Nephron progenitor cell (in vitro differentiated cells): ENCODE measurements around the gene SH2D1A.
"Not testable (repeated sequence)": the region's sequence is repeated elsewhere in the genome, so short reads cannot be mapped to it uniquely, and the experiment has no call there.

Experiments
- DNase-seq: peaks from one replicate; pipeline ENCODE4 v3.0.0; 2021
- H3K27ac Mint-ChIP-seq: 2 replicates; pipeline ENCODE4 v1.8.0; 2021; ENCODE audit warnings: mild to moderate bottlenecking, moderate library complexity, mixed read lengths
- H3K27me3 Mint-ChIP-seq: 2 replicates; pipeline ENCODE4 v1.8.0; 2021; ENCODE audit warnings: mild to moderate bottlenecking, low read depth, mixed read lengths; ENCODE audit not compliant: poor library complexity
- H3K36me3 Mint-ChIP-seq: 2 replicates; pipeline ENCODE4 v1.8.0; 2021; ENCODE audit warnings: low read depth, mixed read lengths
- H3K4me1 Mint-ChIP-seq: 2 replicates; pipeline ENCODE4 v1.8.0; 2021; ENCODE audit warnings: mixed read lengths
- H3K4me3 Mint-ChIP-seq: 2 replicates; pipeline ENCODE4 v1.8.0; 2021; ENCODE audit warnings: mild to moderate bottlenecking, moderate library complexity, mixed read lengths
- H3K9me3 Mint-ChIP-seq: 2 replicates; pipeline ENCODE4 v1.8.0; 2021; ENCODE audit warnings: mild to moderate bottlenecking, moderate library complexity, mixed read lengths
- TF ChIP-seq, protein P1 (sequence below): fragments of 200-600 bp; sonication (generic); IDR thresholded peaks from 2 replicates; pipeline ENCODE4 v1.5.0; 2021; ENCODE audit warnings: antibody characterized with exemption

The SH2D1A gene

DNA sequence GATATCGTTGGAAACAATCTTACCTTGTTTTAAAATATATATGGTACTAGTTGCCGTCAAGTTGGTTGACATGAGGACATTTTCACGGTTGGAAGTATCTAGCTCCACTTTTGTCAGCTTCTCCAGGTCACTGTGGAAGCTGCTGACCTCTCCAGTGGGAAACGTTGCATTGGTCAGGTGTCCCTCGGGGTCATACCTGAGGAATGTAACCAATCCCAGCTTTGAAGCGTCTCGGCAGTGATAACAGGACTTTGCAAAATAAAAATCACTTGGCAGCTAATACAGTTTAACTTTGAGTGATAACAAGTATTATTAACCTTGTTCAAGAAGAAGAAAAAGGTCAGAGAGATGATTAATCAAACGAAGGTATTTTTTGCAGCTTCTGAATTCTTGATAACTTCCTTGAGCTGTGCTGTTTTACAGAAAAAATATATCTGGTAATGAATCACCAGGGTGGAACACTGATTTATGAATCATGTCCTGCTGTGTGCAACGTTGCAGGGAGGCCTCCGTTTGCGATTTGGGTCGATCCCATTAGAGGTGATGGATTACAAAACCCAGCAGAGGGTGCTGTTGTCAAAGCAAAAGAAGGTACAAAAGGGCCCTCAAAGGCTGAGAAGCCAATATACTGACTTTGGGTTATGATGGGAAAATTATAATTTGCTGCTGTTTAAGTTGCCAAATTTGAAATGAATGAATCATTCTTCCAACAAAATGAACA lies 60.1 kb downstream of the SH2D1A start:
- peaks cover 12% of the 10 kb centered on the region for H3K9me3 Mint-ChIP-seq
- H3K27ac Mint-ChIP-seq: no peak overlapping the region
- peaks cover 4% of the 10 kb centered on the region for H3K27me3 Mint-ChIP-seq
- TF ChIP-seq, protein P1, sequence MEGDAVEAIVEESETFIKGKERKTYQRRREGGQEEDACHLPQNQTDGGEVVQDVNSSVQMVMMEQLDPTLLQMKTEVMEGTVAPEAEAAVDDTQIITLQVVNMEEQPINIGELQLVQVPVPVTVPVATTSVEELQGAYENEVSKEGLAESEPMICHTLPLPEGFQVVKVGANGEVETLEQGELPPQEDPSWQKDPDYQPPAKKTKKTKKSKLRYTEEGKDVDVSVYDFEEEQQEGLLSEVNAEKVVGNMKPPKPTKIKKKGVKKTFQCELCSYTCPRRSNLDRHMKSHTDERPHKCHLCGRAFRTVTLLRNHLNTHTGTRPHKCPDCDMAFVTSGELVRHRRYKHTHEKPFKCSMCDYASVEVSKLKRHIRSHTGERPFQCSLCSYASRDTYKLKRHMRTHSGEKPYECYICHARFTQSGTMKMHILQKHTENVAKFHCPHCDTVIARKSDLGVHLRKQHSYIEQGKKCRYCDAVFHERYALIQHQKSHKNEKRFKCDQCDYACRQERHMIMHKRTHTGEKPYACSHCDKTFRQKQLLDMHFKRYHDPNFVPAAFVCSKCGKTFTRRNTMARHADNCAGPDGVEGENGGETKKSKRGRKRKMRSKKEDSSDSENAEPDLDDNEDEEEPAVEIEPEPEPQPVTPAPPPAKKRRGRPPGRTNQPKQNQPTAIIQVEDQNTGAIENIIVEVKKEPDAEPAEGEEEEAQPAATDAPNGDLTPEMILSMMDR: peak; percentile 64
- peak; percentile 66 for DNase-seq
- H3K36me3 Mint-ChIP-seq: peaks cover 6% of the 10 kb centered on the region
- no peak overlapping the region for H3K4me3 Mint-ChIP-seq
- H3K4me1 Mint-ChIP-seq: peaks cover 3% of the 10 kb centered on the region

DNA sequence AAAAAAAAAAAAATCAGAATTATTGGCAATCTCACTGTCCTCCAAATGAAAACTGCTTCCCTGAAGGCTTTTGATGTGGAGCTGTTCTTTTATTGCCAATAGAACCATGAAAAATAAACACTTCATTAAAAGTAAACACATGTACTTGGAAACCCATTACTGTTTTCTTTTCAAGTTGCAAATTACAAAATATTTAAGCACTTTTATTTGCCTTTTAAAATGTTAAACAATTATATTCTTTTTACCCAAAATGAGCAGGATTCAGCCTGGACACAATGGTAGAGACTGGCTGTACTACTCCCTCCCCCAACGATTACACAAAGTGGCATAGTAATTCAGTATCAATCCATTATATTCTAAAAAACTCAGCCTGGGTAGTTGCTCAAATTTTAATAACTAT lies 60.9 kb downstream of the SH2D1A start:
- H3K36me3 Mint-ChIP-seq: peaks cover 6% of the 10 kb centered on the region
- no peaks in the 10 kb centered on the region for H3K4me1 Mint-ChIP-seq
- peaks cover 10% of the 10 kb centered on the region for H3K9me3 Mint-ChIP-seq
- TF ChIP-seq, protein P1: no peak
- no peak overlapping the region for H3K4me3 Mint-ChIP-seq
- H3K27me3 Mint-ChIP-seq: peaks cover 4% of the 10 kb centered on the region
- DNase-seq: no peak
- no peak overlapping the region for H3K27ac Mint-ChIP-seq

DNA sequence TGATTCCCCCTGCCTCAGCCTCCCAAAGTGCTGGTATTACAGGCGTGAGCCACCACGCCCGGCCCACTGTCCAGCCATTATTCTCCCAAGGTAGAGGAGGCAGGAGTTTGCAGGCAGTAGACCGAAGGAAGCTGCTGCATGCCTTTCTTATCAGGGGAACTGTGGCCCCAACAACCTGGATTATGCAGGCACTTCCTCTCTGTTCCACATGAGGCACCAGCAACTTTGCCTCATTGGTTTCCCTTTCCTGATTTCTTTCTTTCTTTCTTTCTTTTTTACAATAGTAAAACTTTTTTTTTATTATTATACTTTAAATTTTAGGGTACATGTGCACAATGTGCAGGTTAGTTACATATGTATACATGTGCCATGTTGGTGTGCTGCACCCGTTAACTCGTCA lies 62.0 kb downstream of the SH2D1A start:
- H3K4me3 Mint-ChIP-seq, H3K4me1 Mint-ChIP-seq, H3K9me3 Mint-ChIP-seq, DNase-seq, H3K27ac Mint-ChIP-seq, H3K36me3 Mint-ChIP-seq, H3K27me3 Mint-ChIP-seq: not testable (repeated sequence)

DNA sequence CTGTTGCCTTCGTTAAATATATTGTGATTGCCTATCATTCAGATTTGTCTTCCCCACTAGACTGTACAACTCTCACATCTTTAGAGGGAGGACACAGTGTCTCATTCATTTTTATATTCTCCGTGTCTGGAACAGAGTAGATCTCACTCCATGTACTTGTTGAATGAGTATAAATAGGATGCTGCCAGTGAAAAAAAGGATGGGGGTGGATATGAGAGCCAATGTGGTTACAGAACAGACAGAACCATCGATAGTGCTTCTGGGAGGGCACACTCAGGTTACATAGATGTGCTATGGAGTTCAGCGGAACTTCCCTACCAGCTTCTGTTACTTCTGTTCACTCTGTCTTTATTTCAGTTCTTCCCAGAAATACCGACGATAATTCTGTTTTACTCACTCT lies 66.9 kb downstream of the SH2D1A start:
- Mint-ChIP-seq H3K27ac (no peak overlapping the region), H3K9me3 (peaks cover 11% of the 10 kb centered on the region), H3K36me3 (peaks cover 5% of the 10 kb centered on the region), H3K4me1 (no peaks in the 10 kb centered on the region), H3K4me3 (no peak overlapping the region), H3K27me3 (no peaks in the 10 kb centered on the region)
- DNase-seq: no peak
- TF ChIP-seq, protein P1: no peak

DNA sequence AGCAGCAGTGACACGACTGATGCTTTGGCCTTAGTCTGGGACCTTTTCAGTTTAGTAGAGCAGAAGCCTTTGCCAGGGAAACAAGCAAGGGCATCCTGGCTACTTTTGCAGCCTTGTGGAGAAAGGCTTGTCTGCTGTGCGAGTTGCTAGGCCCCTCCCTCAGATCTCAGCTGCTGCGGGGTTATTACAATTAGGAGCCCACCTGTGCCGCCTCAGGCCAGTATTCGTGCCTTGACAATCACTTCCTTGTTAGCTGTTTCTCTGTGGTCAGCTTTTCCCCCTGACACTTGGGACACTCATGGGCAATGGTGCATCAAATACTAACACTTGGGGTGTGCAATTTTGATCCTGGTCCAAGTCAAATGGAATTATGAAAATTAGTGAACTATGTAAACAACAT lies 67.9 kb downstream of the SH2D1A start:
- Mint-ChIP-seq H3K36me3 (peaks cover 5% of the 10 kb centered on the region), H3K27me3 (no peaks in the 10 kb centered on the region)

DNA sequence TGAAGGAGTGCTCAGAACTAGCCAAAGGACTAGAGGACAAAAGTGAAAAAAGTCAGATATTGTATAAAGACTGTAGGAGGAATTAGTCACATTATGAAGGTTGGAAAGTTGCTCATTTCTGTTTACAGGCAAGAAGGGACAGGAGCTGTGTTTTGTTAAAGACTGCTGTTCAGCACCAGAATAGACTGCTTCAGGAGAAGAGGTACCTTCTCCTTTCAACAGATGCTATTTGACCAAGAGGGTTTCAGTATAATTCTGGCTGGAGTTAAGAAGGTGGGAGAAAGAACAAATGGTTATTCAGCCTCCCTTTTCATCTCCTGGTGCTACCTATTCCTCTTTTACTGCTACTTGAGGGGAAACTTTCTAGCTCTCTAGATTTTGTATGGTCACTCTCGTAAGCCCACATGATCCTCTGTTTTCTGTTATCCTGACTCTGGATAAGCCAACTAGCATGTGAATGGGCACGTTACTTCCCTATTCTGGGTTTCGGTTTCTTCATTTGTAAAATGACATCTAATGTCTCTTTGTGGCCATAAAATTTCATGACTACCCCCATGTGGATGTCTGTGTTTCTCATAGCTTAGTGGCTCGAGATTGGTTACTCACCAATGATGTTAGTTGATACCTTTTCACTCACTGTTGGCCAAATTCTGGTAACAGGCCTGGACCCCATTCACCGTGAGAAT lies 68.9 kb downstream of the SH2D1A start:
- Mint-ChIP-seq H3K4me3 (no peak overlapping the region), H3K9me3 (peaks cover 10% of the 10 kb centered on the region), H3K27me3 (no peaks in the 10 kb centered on the region), H3K36me3 (peaks cover 10% of the 10 kb centered on the region), H3K27ac (no peak overlapping the region), H3K4me1 (no peaks in the 10 kb centered on the region)
- TF ChIP-seq, protein P1: no peak
- no peak for DNase-seq

More for the DNA sequence above, 67.9 kb downstream of the SH2D1A start:
- TF ChIP-seq, protein P1: no peak
- H3K4me1 Mint-ChIP-seq: no peaks in the 10 kb centered on the region
- no peak for DNase-seq
- H3K27ac Mint-ChIP-seq: no peak overlapping the region
- H3K9me3 Mint-ChIP-seq: peaks cover 11% of the 10 kb centered on the region
- no peak overlapping the region for H3K4me3 Mint-ChIP-seq
